Heart left ventricle (tissue), 16 donors: ENCODE results near the gene KIAA1671. TPM values are rescaled to one million over a fixed set of nuclear protein-coding genes. Genes with fewer than 3 reads are reported as not detected.
A peak's percentile ranks its signal among the peaks of the same experiment; 100 is the strongest.

Experiments used
- ATAC-seq, 4 donors: fragments of 200-7000 bp; cut with Tn5 transposase; one replicate each; pipeline ENCODE4 v1.9.1; 2020 to 2022; ENCODE audit warnings: moderate library complexity in 4 of 4, mild to moderate bottlenecking in 3 of 4, moderate number of reproducible peaks in 1 of 4
- DNase-seq, 5 donors: peaks; one replicate each; pipeline ENCODE4 v3.0.0-alpha.2; 2020
- H3K27ac ChIP-seq, 12 donors: fragments of 200-600 bp; sonication (generic) in 4 of 12; one replicate each; pipeline versions ENCODE4 v1.5.0 to v1.8.0; 2016 to 2022; ENCODE audit warnings: mild to moderate bottlenecking in 2 of 12
- H3K27me3 ChIP-seq, 9 donors: fragments of 200-600 bp; sonication (generic) in 2 of 9; one replicate each; pipeline versions ENCODE4 v1.5.1 to v1.8.0; 2016 to 2022; ENCODE audit warnings: mild to moderate bottlenecking in 3 of 9
- H3K36me3 ChIP-seq, 9 donors: fragments of 200-600 bp; sonication (generic) in 2 of 9; one replicate each; pipeline versions ENCODE4 v1.5.0 to v1.8.0; 2018 to 2022; ENCODE audit warnings: mild to moderate bottlenecking in 2 of 9
- H3K4me1 ChIP-seq, 12 donors: fragments of 200-600 bp; sonication (generic) in 4 of 12; one replicate each; pipeline versions ENCODE4 v1.5.0 to v1.8.0; 2016 to 2022; ENCODE audit warnings: mild to moderate bottlenecking in 3 of 12
- H3K4me3 ChIP-seq, 12 donors: fragments of 200-600 bp; sonication (generic) in 4 of 12; one replicate each; pipeline versions ENCODE4 v1.5.0 to v1.8.0; 2017 to 2022; ENCODE audit warnings: mild to moderate bottlenecking in 9 of 12, moderate library complexity in 4 of 12
- H3K9me3 ChIP-seq, 12 donors: fragments of 200-600 bp; sonication (generic) in 4 of 12; one replicate each; pipeline versions ENCODE4 v1.5.0 to v1.8.0; 2016 to 2022; ENCODE audit warnings: mild to moderate bottlenecking in 1 of 12
- CTCF ChIP-seq, 12 donors: fragments of 200-600 bp; sonication (generic) in 4 of 12; IDR thresholded peaks; one replicate each; pipeline versions ENCODE4 v1.5.0 to v1.8.0; 2018 to 2022; ENCODE audit warnings: antibody characterized with exemption in 12 of 12, mild to moderate bottlenecking in 5 of 12
- POLR2A ChIP-seq, 2 donors: fragments of 450-650 bp; IDR thresholded peaks; one replicate each; pipeline ENCODE4 v1.6.1; 2017; ENCODE audit warnings: antibody characterized with exemption in 2 of 2, mild to moderate bottlenecking in 2 of 2, moderate library complexity in 2 of 2
- WGBS, 4 donors: extraction: QIAGEN DNeasy Blood & Tissue Kit in 2 of 4; methylation state at CpG; one replicate each; pipeline versions ENCODE4 v1.1.5 to v1.1.7; 2013 to 2018; 5-methylcytosine and 5-hydroxymethylcytosine counted together
- intact Hi-C, 10 donors: fragments of 100-400 bp; cut with DNase I; formaldehyde crosslinking; loops; one replicate each; pipeline versions ENCODE4 v1.11.1 to v1.14.2; 2022
- polyA plus RNA-seq, 2 donors: library from polyadenylated mRNA; stranded (reverse); fragments of 200-250 nt; gene quantifications; one replicate each; pipeline ENCODE4 v1.2.3, GENCODE V29; 2013
- total RNA-seq, 9 donors: library from RNA; depleted of rRNA in 2 of 9; stranded (reverse); fragments of >200 nt in 2 of 9; fragmentation: NEBNext Ultra II Directional in 3 of 9; extraction: Animal tissue kit (Norgen Biotek cat#: 25700) in 3 of 9; gene quantifications; one replicate each; pipeline versions ENCODE4 v1.1.0 to v1.2.4, GENCODE V29; 2016 to 2023
- donor health status: ischemic (EF 13 %, LVEDD 7.1; RV severe dilation, severe dysfunction).
- donor health status: healthy with polysubstance abuse.
- donor health status: DM: no; HTN: yes; CAD: no.
- donor health status: DM: no; HTN: no; CAD: no.
- donor health status: ischemic (EF 25% LVEDD 6.9; RV normal size, moderate dysfunction).
- donor health status: ischemic (EF 25% LVEDD 5.7; RV mildly dilated, moderate dysfunction).
- donor health status: healthy.
- donor health status: DM: yes; HTN: yes; CAD: no.
- donor health status: ischemic (EF 35%, LVEDD 5.7; RV mildly dilated, moderate dysfunction).
- donor health status: nonischemic (EF 11% LVEDD 7.7; RV severe dilation, severe dysfunction).
- donor health status: DM: yes; HTN: yes; CAD: no.
- donor health status: PGD.
- donor health status: ischemic (EF 29% LVEDD 5.4; RV normal size, mild dysfunction).
- donor health status: nonischemic (EF 23%, LVEDD 6.1; RV moderate dilation, normal function).

Gene KIAA1671
- total and polyA plus RNA-seq, 11 donors = 4.5 to 22.1 (median 13.2) TPM

- peak overlapping the region in 1 of 12 donors; percentile 4 for H3K4me3 ChIP-seq
- H3K27ac ChIP-seq = peak overlapping the region; percentile 76 to 90 (median 80)
- intact Hi-C loops = loop anchor here in 1 of 10 donors (5.0 kb wide), 1 partner anchor 41 kb away; no protein-coding TSS in a partner anchor
- H3K27me3 ChIP-seq = no peaks in the 10 kb centered on the region
- no peaks in the 10 kb centered on the region for H3K9me3 ChIP-seq
- whole genome bisulfite sequencing, 4 donors = 45 to 63% (median 57%) methylated on average over 18 of the region's 18 CpGs
- peaks cover 10 to 53% (median 36%) of the 10 kb centered on the region in 12 donors for H3K4me1 ChIP-seq
- ATAC-seq (peak in 2 of 4 donors; percentile 3 to 8), DNase-seq (peak in 2 of 5 donors; percentile 48 to 65)
- H3K36me3 ChIP-seq = no peaks in the 10 kb centered on the region
- TF ChIP-seq POLR2A (IDR thresholded peaks at IDR 0.05) (no peak), CTCF (IDR thresholded peaks at IDR 0.05) (no peak)
These were observed 24.1 kb downstream of the KIAA1671 start for GRCh38 chr22:24976442-24977218.

DNA sequence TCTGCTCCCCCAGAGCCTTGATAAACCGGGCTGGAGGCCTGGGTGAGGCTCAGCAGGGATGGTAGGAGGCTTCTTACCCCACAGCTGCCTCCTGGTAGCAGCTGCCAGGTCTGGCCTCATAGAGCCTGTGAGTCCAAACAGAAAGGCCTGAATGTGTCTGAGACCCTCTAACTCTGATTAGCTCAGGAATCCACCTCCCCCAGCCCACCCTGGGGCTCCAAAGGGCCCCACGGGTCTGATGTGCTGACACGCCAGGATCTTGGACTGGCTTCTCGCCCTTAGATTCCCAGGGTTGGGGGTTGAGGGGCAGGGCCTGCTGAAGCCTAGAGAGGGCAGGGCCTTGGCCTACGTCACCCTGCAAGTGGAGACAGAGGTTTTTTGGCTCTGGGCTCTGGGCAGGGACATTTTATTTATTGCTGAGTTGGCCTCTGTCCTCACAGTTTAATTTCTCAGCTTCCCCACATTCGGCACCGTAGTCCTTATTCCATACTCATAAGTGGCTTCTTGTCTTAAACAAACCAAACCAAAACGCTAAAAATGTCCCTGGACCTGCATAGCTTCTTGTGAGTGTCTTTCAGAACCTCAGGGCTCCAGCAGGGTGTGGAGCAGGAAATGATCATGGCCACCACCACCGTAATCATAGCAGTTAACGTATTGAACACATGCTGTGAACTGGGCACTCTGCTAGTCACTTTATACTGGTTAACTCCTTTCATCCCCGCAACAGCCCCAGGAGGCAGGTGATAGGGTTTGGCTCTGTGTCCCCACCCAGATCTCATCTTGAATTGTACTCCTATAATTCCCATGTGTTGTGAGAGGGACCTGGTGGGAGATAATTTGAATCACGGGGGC is 25.1 kb downstream of the KIAA1671 start:
- Histone ChIP-seq H3K36me3 (no peaks in the 10 kb centered on the region), H3K4me3 (no peak overlapping the region), H3K9me3 (no peaks in the 10 kb centered on the region), H3K4me1 (peaks cover 10 to 62% (median 44%) of the 10 kb centered on the region in 12 donors), H3K27ac (peak overlapping the region; percentile 76 to 90 (median 80)), H3K27me3 (no peaks in the 10 kb centered on the region)
- ATAC-seq = peak; percentile 68 to 88 (median 78)
- intact Hi-C loops = loop anchor here in 1 of 10 donors (5.0 kb wide), 1 partner anchor 40 kb away; no protein-coding TSS in a partner anchor
- TF ChIP-seq POLR2A (IDR thresholded peaks at IDR 0.05) = no peak
- no peak for TF ChIP-seq CTCF (IDR thresholded peaks at IDR 0.05)
- 41 to 50% (median 43%) methylated on average over 12 of the region's 12 CpGs for WGBS, 4 donors
- peak; percentile 65 to 82 (median 73) for DNase-seq

DNA sequence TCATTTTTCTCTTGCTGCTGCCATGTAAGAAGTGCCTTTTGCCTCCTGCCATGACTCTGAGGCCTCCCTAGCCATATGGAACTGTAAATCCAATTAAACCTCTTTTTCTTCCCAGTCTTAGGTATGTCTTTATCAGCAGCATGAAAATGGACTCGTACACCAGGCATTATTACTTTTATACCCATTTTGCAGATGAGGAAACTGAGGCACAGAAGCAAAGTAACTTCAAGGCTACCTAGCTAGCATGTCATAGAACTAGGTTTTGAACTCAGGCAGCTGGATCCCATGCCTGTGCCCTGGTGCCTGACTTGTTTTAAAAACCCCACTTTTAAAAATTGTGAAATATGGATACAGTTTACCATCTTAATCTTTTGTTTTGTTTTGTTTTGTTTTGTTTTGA is 25.8 kb downstream of the KIAA1671 start:
- TF ChIP-seq POLR2A (IDR thresholded peaks at IDR 0.05) (no peak), CTCF (IDR thresholded peaks at IDR 0.05) (no peak)
- Histone ChIP-seq H3K36me3 (no peaks in the 10 kb centered on the region), H3K27me3 (no peaks in the 10 kb centered on the region), H3K27ac (peak overlapping the region; percentile 76 to 90 (median 80)), H3K4me1 (peaks cover 10 to 68% (median 49%) of the 10 kb centered on the region in 12 donors), H3K9me3 (no peaks in the 10 kb centered on the region), H3K4me3 (no peak overlapping the region)
- 88 to 93% (median 92%) methylated on average over 1 of the region's 1 CpG for WGBS, 4 donors
- no peak for DNase-seq
- ATAC-seq = no peak
- intact Hi-C loops = loop anchor here in 1 of 10 donors (5.0 kb wide), 1 partner anchor 39 kb away; no protein-coding TSS in a partner anchor

GRCh38 chr22:24981066-24981465 is 28.6 kb downstream of the KIAA1671 start:
- no peak for ATAC-seq
- Histone ChIP-seq H3K4me1 (peaks cover 10 to 79% (median 57%) of the 10 kb centered on the region in 12 donors), H3K36me3 (no peaks in the 10 kb centered on the region), H3K9me3 (no peaks in the 10 kb centered on the region), H3K4me3 (no peak overlapping the region), H3K27ac (peak overlapping the region in 7 of 12 donors; percentile 21 to 73 (median 46)), H3K27me3 (no peaks in the 10 kb centered on the region)
- TF ChIP-seq POLR2A (IDR thresholded peaks at IDR 0.05) (no peak), CTCF (IDR thresholded peaks at IDR 0.05) (no peak)
- 73 to 78% (median 75%) methylated on average over 5 of the region's 5 CpGs for WGBS, 4 donors
- intact Hi-C loops = no loop called here
- no peak for DNase-seq
